Measurements from ENCODE around the gene HSD17B1. TPM values are rescaled to one million over a fixed set of nuclear protein-coding genes. Genes with fewer than 3 reads are reported as not detected.
"Not testable (repeated sequence)": the region's sequence is repeated elsewhere in the genome, so short reads cannot be mapped to it uniquely, and the experiment has no call there.

Gene HSD17B1
- total RNA-seq, 4 donors from 2014 or later, result 0.33 to 0.66 (median 0.47) TPM; not detected in 1

GRCh38 chr17:42536372-42537155 lies 16.2 kb upstream of the HSD17B1 start:
- intact Hi-C loops (cut with DNase I; ENCODE audit: low total_unique reads), result loop anchor here (2.0 kb wide), 1 partner anchor 18 kb away; no protein-coding TSS in a partner anchor
- Histone ChIP-seq H3K27me3 (no peaks in the 10 kb centered on the region), H3K9me3 (no peaks in the 10 kb centered on the region), H3K27ac (peak overlapping the region; percentile 77 to 95 (median 92)), H3K4me1 (peaks cover 6 to 20% of the 10 kb centered on the region in 2 donors), H3K36me3 (peaks cover 0 to 23% of the 10 kb centered on the region in 2 donors), H3K4me3 (peak overlapping the region; percentile 59 to 77 (median 61))
- in situ Hi-C loops (cut with MboI; ENCODE audit: low sequenced_read_pairs in 4 of 4), result no loop called here
- TF ChIP-seq, protein P1, sequence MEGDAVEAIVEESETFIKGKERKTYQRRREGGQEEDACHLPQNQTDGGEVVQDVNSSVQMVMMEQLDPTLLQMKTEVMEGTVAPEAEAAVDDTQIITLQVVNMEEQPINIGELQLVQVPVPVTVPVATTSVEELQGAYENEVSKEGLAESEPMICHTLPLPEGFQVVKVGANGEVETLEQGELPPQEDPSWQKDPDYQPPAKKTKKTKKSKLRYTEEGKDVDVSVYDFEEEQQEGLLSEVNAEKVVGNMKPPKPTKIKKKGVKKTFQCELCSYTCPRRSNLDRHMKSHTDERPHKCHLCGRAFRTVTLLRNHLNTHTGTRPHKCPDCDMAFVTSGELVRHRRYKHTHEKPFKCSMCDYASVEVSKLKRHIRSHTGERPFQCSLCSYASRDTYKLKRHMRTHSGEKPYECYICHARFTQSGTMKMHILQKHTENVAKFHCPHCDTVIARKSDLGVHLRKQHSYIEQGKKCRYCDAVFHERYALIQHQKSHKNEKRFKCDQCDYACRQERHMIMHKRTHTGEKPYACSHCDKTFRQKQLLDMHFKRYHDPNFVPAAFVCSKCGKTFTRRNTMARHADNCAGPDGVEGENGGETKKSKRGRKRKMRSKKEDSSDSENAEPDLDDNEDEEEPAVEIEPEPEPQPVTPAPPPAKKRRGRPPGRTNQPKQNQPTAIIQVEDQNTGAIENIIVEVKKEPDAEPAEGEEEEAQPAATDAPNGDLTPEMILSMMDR (IDR thresholded peaks at IDR 0.05 in 4 of 5, conservative IDR thresholded peaks at IDR 0.05 in 1 of 5), result peak in 1 of 5 experiments; percentile 34
- peak; percentile 44 to 64 for TF ChIP-seq POLR2A (IDR thresholded peaks at IDR 0.05)
- ATAC-seq (peak; percentile 75 to 79), DNase-seq (peak; percentile 85 to 87)

DNA sequence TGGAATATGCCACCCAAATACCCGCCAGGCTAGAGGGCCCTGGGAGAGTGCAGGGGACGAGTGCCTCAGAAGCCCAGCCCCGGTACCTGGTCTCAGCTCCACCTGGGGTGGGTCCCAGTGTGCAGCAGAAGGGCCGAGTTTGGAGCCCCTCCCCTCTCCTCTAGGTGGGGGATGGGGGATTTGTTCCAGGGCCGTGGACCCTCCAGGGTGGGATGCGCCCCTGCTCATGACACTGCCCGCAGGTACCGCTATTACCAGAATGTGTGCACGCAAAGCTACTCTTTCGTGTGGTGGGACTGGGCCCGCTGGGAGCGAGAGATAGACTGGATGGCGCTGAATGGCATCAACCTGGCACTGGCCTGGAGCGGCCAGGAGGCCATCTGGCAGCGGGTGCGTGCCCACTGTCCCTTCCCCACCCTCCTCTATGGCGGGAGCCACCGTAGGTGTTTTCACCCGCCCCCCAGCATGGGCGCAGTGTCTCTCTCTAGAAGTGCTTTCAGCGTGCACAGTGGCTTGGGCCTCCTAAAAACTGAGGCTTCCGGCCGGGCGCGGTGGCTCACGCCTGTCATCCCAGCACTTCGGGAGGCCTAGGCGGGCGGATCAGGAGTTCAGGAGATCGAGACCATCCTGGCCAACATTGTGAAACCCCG lies 15.4 kb upstream of the HSD17B1 start:
- peak overlapping the region; percentile 77 to 95 (median 92) for H3K27ac ChIP-seq
- H3K36me3 ChIP-seq, result peaks cover 0 to 28% of the 10 kb centered on the region in 2 donors
- ATAC-seq (no peak), DNase-seq (no peak)
- H3K27me3 ChIP-seq, result no peaks in the 10 kb centered on the region
- H3K9me3 ChIP-seq, result no peaks in the 10 kb centered on the region
- in situ Hi-C loops (cut with MboI; ENCODE audit: low sequenced_read_pairs in 4 of 4), result no loop called here
- no peak for TF ChIP-seq POLR2A (IDR thresholded peaks at IDR 0.05)
- TF ChIP-seq, protein P1 (IDR thresholded peaks at IDR 0.05 in 4 of 5, conservative IDR thresholded peaks at IDR 0.05 in 1 of 5), result no peak
- intact Hi-C loops (cut with DNase I; ENCODE audit: low total_unique reads), result loop anchor here (2.0 kb wide), 1 partner anchor 18 kb away; no protein-coding TSS in a partner anchor
- H3K4me1 ChIP-seq, result peaks cover 6 to 20% of the 10 kb centered on the region in 2 donors
- peak overlapping the region; percentile 59 to 77 (median 61) for H3K4me3 ChIP-seq

DNA sequence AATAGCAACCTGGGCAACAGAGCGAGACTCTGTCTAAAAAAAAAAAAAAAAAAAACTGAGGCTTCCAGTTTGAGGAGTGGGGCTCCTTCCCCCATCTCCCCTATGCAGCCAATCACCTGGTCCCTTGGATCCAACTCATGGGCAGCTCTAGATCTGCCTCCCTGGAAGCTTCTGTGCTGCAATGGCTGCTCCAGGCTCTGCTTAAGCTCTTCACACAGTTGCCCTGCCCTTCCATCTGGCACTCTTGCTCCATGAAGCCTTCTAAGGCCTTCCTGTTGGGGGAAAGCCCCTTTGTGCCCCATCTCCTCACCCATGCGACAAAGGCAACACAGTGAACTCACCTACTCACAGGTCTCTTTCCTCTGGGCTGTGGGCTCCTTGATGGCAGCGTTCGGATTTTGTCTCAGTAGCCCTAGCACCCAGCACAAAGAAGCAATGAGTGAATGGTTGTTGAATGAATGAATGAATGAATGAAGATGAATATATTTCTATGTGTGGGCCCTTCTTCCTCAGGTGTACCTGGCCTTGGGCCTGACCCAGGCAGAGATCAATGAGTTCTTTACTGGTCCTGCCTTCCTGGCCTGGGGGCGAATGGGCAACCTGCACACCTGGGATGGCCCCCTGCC lies 14.8 kb upstream of the HSD17B1 start:
- Histone ChIP-seq H3K27me3 (no peaks in the 10 kb centered on the region), H3K4me3 (no peak overlapping the region), H3K9me3 (no peaks in the 10 kb centered on the region), H3K36me3 (peaks cover 0 to 35% of the 10 kb centered on the region in 2 donors), H3K4me1 (peaks cover 6 to 23% of the 10 kb centered on the region in 2 donors), H3K27ac (peak overlapping the region in 1 of 4 donors; percentile 89)
- in situ Hi-C loops (cut with MboI; ENCODE audit: low sequenced_read_pairs in 4 of 4) (no loop called here), intact Hi-C loops (cut with DNase I; ENCODE audit: low total_unique reads) (loop anchor here (2.0 kb wide), 1 partner anchor 17 kb away; no protein-coding TSS in a partner anchor)
- DNase-seq, result no peak
- no peak for ATAC-seq
- TF ChIP-seq, protein P1 (IDR thresholded peaks at IDR 0.05 in 4 of 5, conservative IDR thresholded peaks at IDR 0.05 in 1 of 5), result no peak
- TF ChIP-seq POLR2A (IDR thresholded peaks at IDR 0.05), result no peak

- TF ChIP-seq POLR2A (IDR thresholded peaks at IDR 0.05), result no peak
- TF ChIP-seq, protein P1 (IDR thresholded peaks at IDR 0.05 in 4 of 5, conservative IDR thresholded peaks at IDR 0.05 in 1 of 5), result no peak
- no peaks in the 10 kb centered on the region for H3K27me3 ChIP-seq
- peaks cover 6 to 28% of the 10 kb centered on the region in 2 donors for H3K4me1 ChIP-seq
- intact Hi-C loops (cut with DNase I; ENCODE audit: low total_unique reads) (no loop called here), in situ Hi-C loops (cut with MboI; ENCODE audit: low sequenced_read_pairs in 4 of 4) (no loop called here)
- no peaks in the 10 kb centered on the region for H3K9me3 ChIP-seq
- H3K36me3 ChIP-seq, result peaks cover 0 to 40% of the 10 kb centered on the region in 2 donors
- ATAC-seq (no peak), DNase-seq (no peak)
- H3K27ac ChIP-seq, result no peak overlapping the region
- no peak overlapping the region for H3K4me3 ChIP-seq
Measured at GRCh38 chr17:42538482-42538881, 14.2 kb upstream of the HSD17B1 start.

- H3K27ac ChIP-seq; intact Hi-C loops (cut with DNase I; ENCODE audit: low total_unique reads); H3K4me3 ChIP-seq; in situ Hi-C loops (cut with MboI; ENCODE audit: low sequenced_read_pairs in 4 of 4); ATAC-seq; DNase-seq; H3K27me3 ChIP-seq; H3K9me3 ChIP-seq: not testable (repeated sequence)
- Histone ChIP-seq H3K36me3 (peaks cover 0 to 40% of the 10 kb centered on the region in 2 donors), H3K4me1 (peaks cover 1 to 30% of the 10 kb centered on the region in 2 donors)
Measured at GRCh38 chr17:42540558-42540957, 12.2 kb upstream of the HSD17B1 start.
